H1 (cell line): ENCODE data around the gene SYCE3. TPM values are rescaled to one million over a fixed set of nuclear protein-coding genes. Genes with fewer than 3 reads are reported as not detected.

Source experiments
- ATF2 ChIP-seq: IDR thresholded peaks from 2 replicates; pipeline ENCODE4 v1.6.1; 2012; ENCODE audit warnings: low read length, inconsistent platforms
- TBP ChIP-seq: IDR thresholded peaks from 2 replicates; pipeline ENCODE4 v1.6.1; 2011; ENCODE audit warnings: low read depth, low read length, improper control_type of control experiment
- YY1 ChIP-seq: IDR thresholded peaks from 2 replicates; pipeline ENCODE4 v1.6.1; 2011; ENCODE audit warnings: low read depth, mild to moderate bottlenecking, low read length
- polyA plus RNA-seq, 7 experiments: library from polyadenylated mRNA; depleted of rRNA in 3 of 7; stranded (reverse) in 5 of 7; unstranded in 2 of 7; fragments of >200 nt in 5 of 7; fragments of 200-250 nt in 2 of 7; gene quantifications; 1 replicate in 5 of 7; 2 replicates in 1 of 7; 4 replicates in 1 of 7; pipeline versions ENCODE4 v1.2.1 to v1.2.3, GENCODE V29; 2011 to 2013; ENCODE audit warnings: missing spikeins in 2 of 7, mixed read lengths in 2 of 7
- total RNA-seq: library from RNA; stranded (reverse); fragmentation: NEBNext Ultra II Directional; extraction: Animal tissue kit (Norgen Biotek cat#: 25700); gene quantifications from 2 replicates; pipeline ENCODE4 v1.2.1, GENCODE V29; 2021

Gene SYCE3
- total and polyA plus RNA-seq, 2 of the 8 experiments (the other 6 are each of a cell fraction or from before 2014, with no cell fraction given): 1.9 TPM; not detected in 1

GRCh38 chr22:50544078-50544745 is 18.5 kb downstream of the SYCE3 start (continued):
- TF ChIP-seq ATF2 (no peak), TBP (peak; percentile 66), YY1 (peak; percentile 49; the same call in 1 of the 2 replicates)
